ENCODE measurements around the gene SPEM2.

GRCh38 chr17:7408863-7409262 lies 16.6 kb upstream of the SPEM2 start:
- TF ChIP-seq RFX5 (IDR thresholded peaks at IDR 0.05): no peak
- TF ChIP-seq ZFP36 (IDR thresholded peaks at IDR 0.05; ENCODE audit: borderline replicate concordance, partially characterized antibody): no peak
- no peak for TF ChIP-seq MAZ (IDR thresholded peaks at IDR 0.05; ENCODE audit: borderline replicate concordance, low read depth, low read length)
- no peak for TF ChIP-seq CTCF (IDR thresholded peaks at IDR 0.05)
- no peak for TF ChIP-seq MYC (IDR thresholded peaks at IDR 0.05; ENCODE audit: borderline replicate concordance, low read length)
- no peak for TF ChIP-seq CEBPB (IDR thresholded peaks at IDR 0.05)
- no peak for TF ChIP-seq POLR2AphosphoS2 (conservative IDR thresholded peaks at IDR 0.05; ENCODE audit: low read length)
- TF ChIP-seq MAFK (IDR thresholded peaks at IDR 0.05; ENCODE audit: partially characterized antibody): no peak
- TF ChIP-seq, protein P1, sequence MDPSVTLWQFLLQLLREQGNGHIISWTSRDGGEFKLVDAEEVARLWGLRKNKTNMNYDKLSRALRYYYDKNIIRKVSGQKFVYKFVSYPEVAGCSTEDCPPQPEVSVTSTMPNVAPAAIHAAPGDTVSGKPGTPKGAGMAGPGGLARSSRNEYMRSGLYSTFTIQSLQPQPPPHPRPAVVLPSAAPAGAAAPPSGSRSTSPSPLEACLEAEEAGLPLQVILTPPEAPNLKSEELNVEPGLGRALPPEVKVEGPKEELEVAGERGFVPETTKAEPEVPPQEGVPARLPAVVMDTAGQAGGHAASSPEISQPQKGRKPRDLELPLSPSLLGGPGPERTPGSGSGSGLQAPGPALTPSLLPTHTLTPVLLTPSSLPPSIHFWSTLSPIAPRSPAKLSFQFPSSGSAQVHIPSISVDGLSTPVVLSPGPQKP (IDR thresholded peaks at IDR 0.05; ENCODE audit: low read depth, low read length): no peak
- TF ChIP-seq RNF2 (IDR thresholded peaks at IDR 0.05; ENCODE audit: borderline replicate concordance, low read depth): no peak
- no peak for TF ChIP-seq SMC3 (IDR thresholded peaks at IDR 0.05)
- no peak for TF ChIP-seq POLR2A (IDR thresholded peaks at IDR 0.05; ENCODE audit: low read length)
- no peak for TF ChIP-seq HOXA7 (CRISPR knock-in tag; IDR thresholded peaks at IDR 0.05)
